T-helper 1 cell treated with Interleukin-12 subunit alpha and Interleukin-12 subunit beta and Interleukin-4 antibody, amounts not matched to agents 30 ng/mL and 1 ng/mL, for 36 hours (primary cell): Measurements from ENCODE around the gene PHYKPL. TPM values are rescaled to one million over a fixed set of nuclear protein-coding genes. Genes with fewer than 3 reads are reported as not detected.

Experiments
- total RNA-seq: library from RNA; stranded (reverse); gene quantifications from 2 replicates; pipeline ENCODE4 v1.2.3, GENCODE V29; 2022

PHYKPL gene
- total RNA-seq, 1 donor from 2014 or later: 182 TPM

Other genes starting within 250 kb of the PHYKPL start
- gene PROP1, start 236.6 kb downstream of the PHYKPL start, total RNA-seq: not detected in 2 replicates
- 2.0 and 2.1 TPM in 2 replicates for gene N4BP3, start 119.3 kb downstream of the PHYKPL start, total RNA-seq
- gene RMND5B, start 101.8 kb downstream of the PHYKPL start, total RNA-seq: 20.3 and 24.4 TPM in 2 replicates
- 139 and 141 TPM in 2 replicates for gene NHP2, start 78.9 kb downstream of the PHYKPL start, total RNA-seq
- not detected in 2 replicates for gene GMCL2, start 45.4 kb downstream of the PHYKPL start, total RNA-seq
- gene HNRNPAB, start 28.3 kb downstream of the PHYKPL start, total RNA-seq: 206 and 210 TPM in 2 replicates